ENCODE results near the gene ITPRID2.

GRCh38 chr2:181878448-181878847 lies 13.1 kb upstream of the ITPRID2 start:
- TF ChIP-seq RFX5 (IDR thresholded peaks at IDR 0.05; ENCODE audit: borderline replicate concordance, low read depth, low read length) (no peak), JUN (IDR thresholded peaks at IDR 0.05; ENCODE audit: low read depth, low read length) (no peak), SIX5 (IDR thresholded peaks at IDR 0.05; ENCODE audit: low read depth, low read length) (no peak), GTF2F1 (IDR thresholded peaks at IDR 0.05; ENCODE audit: borderline replicate concordance, low read depth, low read length) (no peak), GABPA (IDR thresholded peaks at IDR 0.05; ENCODE audit: borderline replicate concordance, insufficient read depth, low read length) (no peak), ATF3 (IDR thresholded peaks at IDR 0.05; ENCODE audit: insufficient read depth, low read depth, low read length) (no peak), FOSL1 (IDR thresholded peaks at IDR 0.05; ENCODE audit: insufficient read depth, low read depth, low read length) (no peak), YY1 (IDR thresholded peaks at IDR 0.05; ENCODE audit: low read depth, low read length) (no peak), CTCF (IDR thresholded peaks at IDR 0.05; ENCODE audit: control extremely low read depth in 1 of 3, insufficient read depth in 1 of 3, low read depth in 1 of 3, low read length in 3 of 3) (no peak)

Data from H1 (cell line).